ENCODE data around the gene FOXO6. TPM values are rescaled to one million over a fixed set of nuclear protein-coding genes. Genes with fewer than 3 reads are reported as not detected.
A peak's percentile ranks its signal among the peaks of the same experiment; 100 is the strongest.

Gene FOXO6
- total and polyA plus RNA-seq, 10 of the 15 experiments (the other 5 are each of a cell fraction or from before 2014, with no cell fraction given): 0.37 TPM; not detected in 9

GRCh38 chr1:41362749-41363590, 1.7 kb downstream of the FOXO6 start (continued):
- no peak for TF ChIP-seq MXI1 (IDR thresholded peaks at IDR 0.05; ENCODE audit: low read depth, low read length)
- TF ChIP-seq, protein P1, sequence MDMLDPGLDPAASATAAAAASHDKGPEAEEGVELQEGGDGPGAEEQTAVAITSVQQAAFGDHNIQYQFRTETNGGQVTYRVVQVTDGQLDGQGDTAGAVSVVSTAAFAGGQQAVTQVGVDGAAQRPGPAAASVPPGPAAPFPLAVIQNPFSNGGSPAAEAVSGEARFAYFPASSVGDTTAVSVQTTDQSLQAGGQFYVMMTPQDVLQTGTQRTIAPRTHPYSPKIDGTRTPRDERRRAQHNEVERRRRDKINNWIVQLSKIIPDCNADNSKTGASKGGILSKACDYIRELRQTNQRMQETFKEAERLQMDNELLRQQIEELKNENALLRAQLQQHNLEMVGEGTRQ (IDR thresholded peaks at IDR 0.05; ENCODE audit: borderline replicate concordance, low read depth, low read length): no peak

- Histone ChIP-seq H3K79me2 (ENCODE audit: control insufficient read depth, insufficient read depth, low read length) (no peaks in the 10 kb centered on the region), H3K4me3 (no peak overlapping the region), H3K9ac (ENCODE audit: control insufficient read depth, insufficient read depth, low read length) (no peak overlapping the region), H2AFZ (ENCODE audit: control insufficient read depth, low read depth, low read length) (no peak overlapping the region), H3K36me3 (ENCODE audit: control insufficient read depth in 2 of 2, insufficient read depth in 2 of 2, low read length in 1 of 2) (no peaks in the 10 kb centered on the region), H3K27ac (ENCODE audit: control insufficient read depth, insufficient read depth) (no peak overlapping the region), H4K20me1 (ENCODE audit: control insufficient read depth, insufficient read depth) (no peaks in the 10 kb centered on the region; the same call in 1 of the 2 replicates), H3K4me2 (ENCODE audit: control insufficient read depth, insufficient read depth) (no peak overlapping the region), H3K27me3 (replicated peaks in 1 of 2; ENCODE audit: control insufficient read depth in 2 of 2, insufficient read depth in 2 of 2, low read length in 1 of 2) (peaks cover 10 to 18% of the 10 kb centered on the region in 2 experiments; a peak in 3 of 4 replicates), H3K9me3 (replicated peaks; ENCODE audit: control insufficient read depth, insufficient read depth, low read length) (no peaks in the 10 kb centered on the region), H3K4me1 (ENCODE audit: control insufficient read depth, insufficient read depth, low read length) (peaks cover 12% of the 10 kb centered on the region)
- ATAC-seq (no peak), FAIRE-seq (peak; percentile 13), DNase-seq (ENCODE audit: low read depth, low spot score) (no peak)
- in situ Hi-C loops (cut with MboI): no loop called here
- 52% methylated on average over 4 of the region's 4 CpGs for WGBS (ENCODE audit: insufficient coverage, insufficient replicate concordance, low lambda C conversion rate, missing lambda C conversion rate)
- no TSS peak for BruUV-seq (replicated peaks)
- intact Hi-C loops (cut with micrococcal nuclease; ENCODE audit: unreplicated experiment): no loop called here
- ChIA-PET CTCF (no interaction called here), POLR2A (interaction anchor here (1.3 kb wide), 2 partner anchors 8 to 14 kb away, joined by 3 to 5 read pairs; no protein-coding TSS in a partner anchor), RAD21 (ENCODE audit: unreplicated experiment) (interaction anchor here (1.1 to 1.7 kb wide), 3 partner anchors 14 to 41 kb away, joined by 3 to 4 read pairs (median 3); no protein-coding TSS in a partner anchor), SMC1A (ENCODE audit: uncharacterized antibody, unreplicated experiment) (interaction anchor here (0.8 to 1.0 kb wide), 2 partner anchors 13 to 42 kb away, joined by 3 to 4 read pairs; no protein-coding TSS in a partner anchor)
- TF ChIP-seq KAT2A (conservative IDR thresholded peaks at IDR 0.05; ENCODE audit: control insufficient read depth, low read depth, low read length) (no peak), EP300 (IDR thresholded peaks at IDR 0.05; ENCODE audit: borderline replicate concordance in 1 of 2, control insufficient read depth in 1 of 2, low read depth in 2 of 2, low read length in 2 of 2) (no peak), DPF2 (IDR thresholded peaks at IDR 0.05) (no peak), NBN (IDR thresholded peaks at IDR 0.05) (no peak), RAD21 (IDR thresholded peaks at IDR 0.05; ENCODE audit: insufficient read depth, low read depth, low read length) (no peak), HDGF (IDR thresholded peaks at IDR 0.05) (no peak), NR2C1 (IDR thresholded peaks at IDR 0.05) (no peak), PAX5 (IDR thresholded peaks at IDR 0.05; ENCODE audit: borderline replicate concordance, low read depth, low read length) (no peak), RAD51 (IDR thresholded peaks at IDR 0.05) (no peak)
- TF ChIP-seq, protein P2, sequence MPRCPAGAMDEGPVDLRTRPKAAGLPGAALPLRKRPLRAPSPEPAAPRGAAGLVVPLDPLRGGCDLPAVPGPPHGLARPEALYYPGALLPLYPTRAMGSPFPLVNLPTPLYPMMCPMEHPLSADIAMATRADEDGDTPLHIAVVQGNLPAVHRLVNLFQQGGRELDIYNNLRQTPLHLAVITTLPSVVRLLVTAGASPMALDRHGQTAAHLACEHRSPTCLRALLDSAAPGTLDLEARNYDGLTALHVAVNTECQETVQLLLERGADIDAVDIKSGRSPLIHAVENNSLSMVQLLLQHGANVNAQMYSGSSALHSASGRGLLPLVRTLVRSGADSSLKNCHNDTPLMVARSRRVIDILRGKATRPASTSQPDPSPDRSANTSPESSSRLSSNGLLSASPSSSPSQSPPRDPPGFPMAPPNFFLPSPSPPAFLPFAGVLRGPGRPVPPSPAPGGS (IDR thresholded peaks at IDR 0.05; ENCODE audit: borderline replicate concordance, insufficient read depth, low read depth, low read length, poor library complexity, severe bottlenecking): no peak
These were observed 2.5 kb downstream of the FOXO6 start for GRCh38 chr1:41363591-41364320.
